LNCaP clone FGC (cell line): Measurements from ENCODE around the gene MRGPRD.

ENCODE experiments used
- DNase-seq: peaks from one replicate; pipeline ENCODE4 v3.0.0-alpha.2; 2011; ENCODE audit warnings: low read depth
- H3K4me3 ChIP-seq: 2 replicates; pipeline ENCODE4 v1.5.1; 2011; ENCODE audit warnings: mild to moderate bottlenecking, low read depth, low read length, control low read depth
- TF ChIP-seq, protein P1 (sequence below): IDR thresholded peaks from 2 replicates; pipeline ENCODE4 v1.5.1; 2012; ENCODE audit warnings: mild to moderate bottlenecking; ENCODE audit not compliant: control insufficient read depth, insufficient read depth; ENCODE audit errors: extremely low read depth

Gene MRGPRD

DNA sequence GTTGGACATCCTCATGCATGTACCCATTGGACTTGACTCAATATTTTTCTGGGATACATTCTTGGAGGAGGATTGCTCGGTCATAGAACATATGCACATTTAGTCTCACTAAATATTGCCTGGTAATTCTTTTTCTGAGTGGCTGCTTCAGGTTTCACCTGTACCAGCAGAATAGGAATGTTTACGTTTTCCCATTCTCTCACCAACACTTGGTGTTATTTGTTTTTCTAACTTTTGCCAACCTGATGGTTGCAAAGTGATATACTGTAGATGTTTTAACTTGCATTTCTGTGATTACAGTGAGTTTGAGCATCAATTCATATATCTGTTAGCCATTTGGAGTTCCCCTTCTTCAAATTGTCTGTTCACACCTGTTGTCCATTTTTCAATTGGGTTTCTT, 1.3 kb upstream of the MRGPRD start:
- no peak overlapping the region for H3K4me3 ChIP-seq
- no peak for DNase-seq
- TF ChIP-seq, protein P1, sequence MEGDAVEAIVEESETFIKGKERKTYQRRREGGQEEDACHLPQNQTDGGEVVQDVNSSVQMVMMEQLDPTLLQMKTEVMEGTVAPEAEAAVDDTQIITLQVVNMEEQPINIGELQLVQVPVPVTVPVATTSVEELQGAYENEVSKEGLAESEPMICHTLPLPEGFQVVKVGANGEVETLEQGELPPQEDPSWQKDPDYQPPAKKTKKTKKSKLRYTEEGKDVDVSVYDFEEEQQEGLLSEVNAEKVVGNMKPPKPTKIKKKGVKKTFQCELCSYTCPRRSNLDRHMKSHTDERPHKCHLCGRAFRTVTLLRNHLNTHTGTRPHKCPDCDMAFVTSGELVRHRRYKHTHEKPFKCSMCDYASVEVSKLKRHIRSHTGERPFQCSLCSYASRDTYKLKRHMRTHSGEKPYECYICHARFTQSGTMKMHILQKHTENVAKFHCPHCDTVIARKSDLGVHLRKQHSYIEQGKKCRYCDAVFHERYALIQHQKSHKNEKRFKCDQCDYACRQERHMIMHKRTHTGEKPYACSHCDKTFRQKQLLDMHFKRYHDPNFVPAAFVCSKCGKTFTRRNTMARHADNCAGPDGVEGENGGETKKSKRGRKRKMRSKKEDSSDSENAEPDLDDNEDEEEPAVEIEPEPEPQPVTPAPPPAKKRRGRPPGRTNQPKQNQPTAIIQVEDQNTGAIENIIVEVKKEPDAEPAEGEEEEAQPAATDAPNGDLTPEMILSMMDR = no peak

DNA sequence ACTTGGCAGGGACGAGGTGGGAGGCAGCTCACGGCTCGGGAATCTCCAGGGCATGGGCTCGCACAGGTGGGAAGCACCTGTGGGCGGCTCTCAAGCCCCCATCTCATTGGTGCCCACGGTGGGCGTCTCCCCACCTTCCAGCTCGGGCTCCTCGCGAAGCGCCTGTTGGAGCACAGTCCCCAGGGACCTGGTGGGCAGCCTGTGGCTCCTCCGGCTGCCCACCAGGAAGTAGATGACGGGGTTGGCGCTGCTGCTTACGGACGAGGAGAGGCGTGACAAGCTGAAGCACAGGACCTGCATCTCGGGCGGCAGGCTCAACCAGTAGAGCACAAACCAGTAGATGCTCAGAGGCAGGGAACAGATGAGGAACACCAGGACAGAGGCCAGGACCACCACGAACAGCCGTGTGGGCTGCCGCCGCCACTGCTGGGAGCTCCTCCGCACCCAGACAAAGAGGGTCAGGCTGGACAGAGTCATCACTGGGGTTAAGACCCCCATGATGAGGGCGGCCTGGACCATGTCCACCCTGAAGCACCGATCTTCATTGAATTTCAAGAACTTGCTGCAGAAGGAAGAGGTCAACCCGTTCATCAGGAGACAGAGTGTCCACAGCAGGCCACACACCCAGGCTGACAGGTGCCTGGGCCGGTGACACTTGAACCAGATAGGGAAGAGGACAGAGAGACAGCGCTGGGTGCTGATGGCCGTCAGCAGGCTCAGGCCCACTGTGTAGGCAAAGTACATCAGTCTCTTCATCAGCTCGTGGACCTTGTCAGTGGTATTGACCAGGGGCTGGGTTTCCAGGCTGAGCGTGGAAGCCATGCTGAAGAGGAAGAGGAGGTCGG, 633 bp downstream of the MRGPRD start:
- no peak overlapping the region for H3K4me3 ChIP-seq
- no peak for DNase-seq
- TF ChIP-seq, protein P1 = no peak

DNA sequence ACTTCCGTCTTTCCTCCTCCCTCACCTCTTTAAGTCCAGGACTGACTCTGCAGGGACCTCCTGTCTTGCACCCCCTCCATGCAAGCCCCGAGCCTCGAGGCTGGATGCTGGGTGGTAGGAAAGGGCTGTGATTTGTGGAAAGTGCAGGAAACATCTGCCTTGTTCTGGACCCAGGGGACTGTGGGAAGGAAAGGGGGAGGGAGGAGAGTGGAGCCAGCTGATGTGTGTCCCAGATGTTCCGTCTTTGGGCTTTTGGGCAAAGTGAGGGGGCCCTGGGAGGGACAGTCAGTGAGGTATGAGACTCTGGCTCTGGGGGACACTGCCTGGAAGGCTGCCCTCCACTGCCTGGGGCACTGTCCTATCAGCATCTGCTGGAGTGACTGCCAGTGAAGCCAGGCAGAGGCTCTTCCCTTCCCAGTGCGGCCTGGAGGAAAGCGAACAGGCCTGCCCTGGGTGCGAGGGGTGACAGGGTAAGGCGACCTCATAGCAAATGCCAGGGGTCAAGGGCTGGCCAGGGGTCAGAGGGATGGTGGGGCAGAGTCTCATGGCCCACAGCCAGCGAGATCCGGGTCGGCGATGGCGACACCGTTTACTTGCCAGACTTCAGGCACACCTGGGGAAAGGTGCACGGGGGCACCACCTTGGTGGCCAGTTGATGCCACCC, 1.7 kb downstream of the MRGPRD start:
- TF ChIP-seq, protein P1 = no peak
- no peak overlapping the region for H3K4me3 ChIP-seq
- no peak for DNase-seq

DNA sequence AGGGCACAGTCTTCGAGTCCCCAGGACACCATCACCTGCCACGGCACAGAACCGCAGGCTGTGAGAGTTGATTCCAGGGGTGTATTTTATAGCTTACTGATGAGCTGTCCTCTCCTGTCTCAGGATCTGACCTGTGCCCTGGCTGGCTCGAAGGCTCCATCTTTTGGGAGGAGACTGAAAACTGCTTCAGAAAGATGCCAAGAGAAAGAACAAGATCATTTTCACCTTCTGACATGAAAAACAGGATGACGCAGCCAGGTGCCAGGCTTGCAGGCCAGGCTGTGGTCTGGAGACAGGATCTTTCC, 2.2 kb downstream of the MRGPRD start:
- no peak for DNase-seq
- TF ChIP-seq, protein P1 = no peak
- no peak overlapping the region for H3K4me3 ChIP-seq

GRCh38 chr11:68977781-68978625, 2.8 kb downstream of the MRGPRD start:
- H3K4me3 ChIP-seq = no peak overlapping the region
- TF ChIP-seq, protein P1 = no peak
- no peak for DNase-seq

DNA sequence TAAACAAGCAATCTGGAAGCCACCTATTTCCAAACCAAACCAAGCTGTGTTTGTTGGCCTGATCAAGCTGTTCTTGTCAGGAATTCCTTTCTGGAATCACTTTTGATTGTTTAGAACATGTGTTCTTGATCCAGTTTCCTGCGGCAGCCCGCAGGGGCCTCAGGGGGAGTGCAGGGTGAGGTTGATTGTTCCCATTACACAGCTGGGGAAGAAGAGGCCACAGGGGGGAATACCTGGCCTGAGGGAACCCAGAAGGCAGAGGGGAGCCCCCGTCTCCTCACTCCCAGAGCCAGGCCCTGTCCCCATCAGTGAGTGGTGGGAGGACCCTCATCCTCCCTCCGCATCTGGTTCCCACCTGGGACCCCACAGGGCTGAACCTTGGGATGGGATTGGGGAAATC, 4.2 kb downstream of the MRGPRD start:
- DNase-seq = no peak

More for the DNA sequence above, 4.2 kb downstream of the MRGPRD start:
- H3K4me3 ChIP-seq = no peak overlapping the region
- TF ChIP-seq, protein P1 = no peak
